CD4-positive, alpha-beta T cell (primary cell): ENCODE data around the gene GNG14. TPM values are rescaled to one million over a fixed set of nuclear protein-coding genes. Genes with fewer than 3 reads are reported as not detected.

Experiments used
- ATAC-seq: fragments of 200-7000 bp; cut with Tn5 transposase; one replicate; pipeline ENCODE4 v1.10.0; 2022; ENCODE audit warnings: mild to moderate bottlenecking; ENCODE audit not compliant: poor library complexity
- CTCF ChIA-PET: fragments of 350-600 bp; sonication (Branson Sonifier 250); formaldehyde crosslinking; loops from one replicate; lab custom pipeline; 2021; ENCODE audit warnings: antibody characterized with exemption, inconsistent platforms; lab: Charles Lee
- POLR2A ChIA-PET: fragments of 350-600 bp; sonication (Branson Sonifier 250); formaldehyde crosslinking; loops from one replicate; lab custom pipeline; 2021; ENCODE audit warnings: antibody characterized with exemption, inconsistent platforms; lab: Charles Lee
- DNase-seq, 14 experiments: peaks; one replicate each; pipeline ENCODE4 v3.0.0-alpha.2; 2013 to 2020; ENCODE audit warnings: mixed read lengths in 2 of 14
- H3K27ac ChIP-seq, 2 donors: one replicate each; pipeline versions ENCODE4 v1.5.1 to v1.7.0; 2013; ENCODE audit warnings: low read length in 2 of 2, low read depth in 1 of 2, mild to moderate bottlenecking in 1 of 2
- H3K27me3 ChIP-seq, 2 experiments: 1 replicate in 1 of 2; 2 replicates in 1 of 2; pipeline versions ENCODE4 v1.6.1 to v1.7.0; 2013; ENCODE audit warnings: low read length in 2 of 2, control low read depth in 1 of 2, mild to moderate bottlenecking in 1 of 2, moderate library complexity in 1 of 2; ENCODE audit not compliant: insufficient read depth in 2 of 2, control insufficient read depth in 1 of 2
- H3K36me3 ChIP-seq: one replicate; pipeline ENCODE4 v1.6.1; 2013; ENCODE audit warnings: low read length, control low read depth; ENCODE audit not compliant: insufficient read depth
- H3K4me1 ChIP-seq: one replicate; pipeline ENCODE4 v1.6.1; 2013; ENCODE audit warnings: low read length, control low read depth; ENCODE audit not compliant: insufficient read depth
- H3K4me3 ChIP-seq: one replicate; pipeline ENCODE4 v1.5.1; 2013; ENCODE audit warnings: mild to moderate bottlenecking, low read length, moderate library complexity
- H3K9me3 ChIP-seq, 2 experiments: 1 replicate in 1 of 2; 2 replicates in 1 of 2; pipeline versions ENCODE4 v1.6.1 to v1.7.0; 2013; ENCODE audit warnings: low read length in 2 of 2, mild to moderate bottlenecking in 2 of 2, control low read depth in 1 of 2, moderate library complexity in 1 of 2; ENCODE audit not compliant: control insufficient read depth in 1 of 2, insufficient read depth in 1 of 2
- H3K27ac Mint-ChIP-seq: one replicate; pipeline ENCODE4 v1.8.0; 2020; ENCODE audit warnings: mixed read lengths
- H3K27me3 Mint-ChIP-seq: one replicate; pipeline ENCODE4 v1.8.0; 2021; ENCODE audit warnings: mixed read lengths
- H3K36me3 Mint-ChIP-seq: one replicate; pipeline ENCODE4 v1.8.0; 2021; ENCODE audit warnings: low read depth, mixed read lengths
- H3K4me1 Mint-ChIP-seq: one replicate; pipeline ENCODE4 v1.8.0; 2021; ENCODE audit warnings: low read depth, mixed read lengths
- H3K4me3 Mint-ChIP-seq: one replicate; pipeline ENCODE4 v1.8.0; 2020; ENCODE audit warnings: mild to moderate bottlenecking, mixed read lengths
- H3K9me3 Mint-ChIP-seq: one replicate; pipeline ENCODE4 v1.8.0; 2020; ENCODE audit warnings: mixed read lengths
- CTCF ChIP-seq: fragments of 200-600 bp; IDR thresholded peaks from one replicate; pipeline ENCODE4 v1.8.0; 2022; ENCODE audit warnings: antibody characterized with exemption, mild to moderate bottlenecking
- intact Hi-C, 2 experiments: fragments of 100-400 bp; cut with DNase I in 1 of 2; cut with micrococcal nuclease in 1 of 2; formaldehyde crosslinking; loops; one replicate each; pipeline versions ENCODE4 v1.15.1 to v1.9.0; 2023 to 2025; cut with DNase I, micrococcal nuclease
- polyA plus RNA-seq, 2 donors: library from polyadenylated mRNA; unstranded; fragments of 120-200 nt; gene quantifications; one replicate each; pipeline ENCODE4 v1.2.1, GENCODE V29; 2013
- total RNA-seq, 174 experiments: library from RNA in 2 of 174; stranded (reverse) in 2 of 174; gene quantifications; one replicate each; pipeline ENCODE4 v1.2.3 and lab custom pipeline; 2021 to 2026

GNG14 gene
- not detected for total RNA-seq
- polyA plus RNA-seq (2013, experiment 1 of 2): not detected
- polyA plus RNA-seq (2013, experiment 2 of 2): 0.31 TPM
- 0 to 0.26 (median 0) reads per million in 172 experiments for total RNA-seq (lab: John Stamatoyannopoulos, UW)

GRCh38 chr19:12687496-12688196, at the start of gene GNG14:
Gene GNG14, plus strand, starts transcription at chr19:12687998. Its CDS starts 51 bp downstream, at chr19:12688049.
- Mint-ChIP-seq H3K36me3 (no peaks in the 10 kb centered on the region), H3K4me3 (no peak within 1 kb of the TSS), H3K4me1 (no peaks in the 10 kb centered on the region), H3K9me3 (no peaks in the 10 kb centered on the region), H3K27ac (no peak within 1 kb of the TSS), H3K27me3 (no peaks in the 10 kb centered on the region)
- intact Hi-C loops: no loop called here
- CTCF ChIA-PET: no interaction called here
- no peak for DNase-seq
- POLR2A ChIA-PET: no interaction called here
- no peak for ATAC-seq
- TF ChIP-seq CTCF: no peak
- H3K27me3 ChIP-seq: no peaks in the 10 kb centered on the region
- H3K4me3 ChIP-seq: no peak within 1 kb of the TSS
- H3K27ac ChIP-seq: no peak within 1 kb of the TSS
- H3K36me3 ChIP-seq: no peaks in the 10 kb centered on the region
- no peaks in the 10 kb centered on the region for H3K4me1 ChIP-seq
- no peaks in the 10 kb centered on the region for H3K9me3 ChIP-seq

GRCh38 chr19:12638611-12639182, 49.1 kb upstream of the GNG14 start:
- Mint-ChIP-seq H3K36me3 (peaks cover 3% of the 10 kb centered on the region), H3K27ac (no peak overlapping the region), H3K9me3 (no peaks in the 10 kb centered on the region), H3K4me1 (peaks cover 26% of the 10 kb centered on the region), H3K27me3 (no peaks in the 10 kb centered on the region), H3K4me3 (no peak overlapping the region)
- Histone ChIP-seq H3K4me1 (peaks cover 18% of the 10 kb centered on the region), H3K36me3 (no peaks in the 10 kb centered on the region), H3K9me3 (no peaks in the 10 kb centered on the region), H3K27ac (no peak overlapping the region), H3K27me3 (no peaks in the 10 kb centered on the region), H3K4me3 (no peak overlapping the region)
- TF ChIP-seq CTCF: no peak
- CTCF ChIA-PET: interaction anchor here (2.4 kb wide), 1 partner anchor 25 kb away, joined by 28 read pairs; no protein-coding TSS in a partner anchor
- intact Hi-C loops: no loop called here
- ATAC-seq: no peak
- POLR2A ChIA-PET: no interaction called here
- no peak for DNase-seq

- CTCF ChIA-PET: interaction anchor here (0.6 to 3.0 kb wide), 20 partner anchors 9 to 76 kb away, joined by 3 to 28 read pairs (median 5); partner anchors contain the start of genes DHPS, MAN2B1, WDR83 and ZNF490
- Mint-ChIP-seq H3K27me3 (no peaks in the 10 kb centered on the region), H3K4me1 (peaks cover 22% of the 10 kb centered on the region), H3K4me3 (peak overlapping the region; percentile 55), H3K36me3 (peaks cover 10% of the 10 kb centered on the region), H3K27ac (peak overlapping the region; percentile 71), H3K9me3 (no peaks in the 10 kb centered on the region)
- Histone ChIP-seq H3K27ac (no peak overlapping the region), H3K27me3 (no peaks in the 10 kb centered on the region), H3K36me3 (peaks cover 2% of the 10 kb centered on the region), H3K4me1 (peaks cover 16% of the 10 kb centered on the region), H3K4me3 (peak overlapping the region; percentile 22), H3K9me3 (no peaks in the 10 kb centered on the region)
- POLR2A ChIA-PET: interaction anchor here (0.6 to 1.3 kb wide), 11 partner anchors 9 to 154 kb away, joined by 3 to 8 read pairs (median 3); partner anchors contain the start of genes MAN2B1, WDR83, ZNF490 and ZNF791
- ATAC-seq: peak; percentile 72
- intact Hi-C loops: loop anchor here (1.0 to 2.0 kb wide), 4 partner anchors 27 to 33 kb away; partner anchors contain the start of genes ZNF490 (in 1 of the 2) and ZNF791 (in 1 of the 2)
- peak; percentile 97 for TF ChIP-seq CTCF
- peak; percentile 72 to 92 (median 80) for DNase-seq
Measured at GRCh38 chr19:12639901-12640613, 47.7 kb upstream of the GNG14 start.
